B cell (primary cell): ENCODE results near the gene LAMTOR5. TPM values are rescaled to one million over a fixed set of nuclear protein-coding genes. Genes with fewer than 3 reads are reported as not detected.

Source experiments
- ATAC-seq: fragments of 200-7000 bp; cut with Tn5 transposase; one replicate; pipeline ENCODE4 v1.10.0; 2021; ENCODE audit warnings: low read depth, mild to moderate bottlenecking, moderate number of reproducible peaks, moderate library complexity
- CTCF ChIA-PET: fragments of 350-600 bp; sonication (Branson Sonifier 250); formaldehyde crosslinking; loops from one replicate; lab custom pipeline; 2021; ENCODE audit warnings: antibody characterized with exemption, inconsistent platforms; lab: Charles Lee
- POLR2A ChIA-PET: fragments of 350-600 bp; sonication (Branson Sonifier 250); formaldehyde crosslinking; loops from one replicate; lab custom pipeline; 2021; ENCODE audit warnings: antibody characterized with exemption; lab: Charles Lee
- DNase-seq: peaks from one replicate; pipeline ENCODE4 v3.0.0; 2013
- H2AFZ ChIP-seq: 2 replicates; pipeline ENCODE4 v1.6.1; 2012; ENCODE audit warnings: mild to moderate bottlenecking, low read depth, low read length; ENCODE audit not compliant: insufficient read depth, poor library complexity, severe bottlenecking
- H3K27ac ChIP-seq, 2 donors: 1 replicate in 1 of 2; 2 replicates in 1 of 2; pipeline ENCODE4 v1.5.1; 2012 to 2013; ENCODE audit warnings: low read length in 2 of 2, mild to moderate bottlenecking in 2 of 2, moderate library complexity in 1 of 2
- H3K27me3 ChIP-seq, 4 experiments: fragments of 200-600 bp in 1 of 4; sonication (generic) in 1 of 4; replicated peaks in 1 of 4; 1 replicate in 2 of 4; 2 replicates in 2 of 4; pipeline versions ENCODE4 v1.6.1 to v1.7.0; 2013 to 2016; ENCODE audit warnings: low read length in 3 of 4, mild to moderate bottlenecking in 2 of 4, mixed read lengths in 1 of 4, moderate library complexity in 1 of 4; ENCODE audit not compliant: insufficient read depth in 4 of 4, control insufficient read depth in 3 of 4; ENCODE audit errors: control extremely low read depth in 1 of 4
- H3K36me3 ChIP-seq, 2 experiments: replicated peaks in 1 of 2; 1 replicate in 1 of 2; 2 replicates in 1 of 2; pipeline versions ENCODE4 v1.6.1 to v1.7.1; 2013; ENCODE audit warnings: low read length in 1 of 2; ENCODE audit not compliant: insufficient read depth in 2 of 2, control insufficient read depth in 1 of 2; ENCODE audit errors: control extremely low read depth in 1 of 2, extremely low read depth in 1 of 2
- H3K4me1 ChIP-seq, 2 donors: fragments of 200-600 bp in 1 of 2; sonication (generic) in 1 of 2; 1 replicate in 1 of 2; 2 replicates in 1 of 2; pipeline versions ENCODE4 v1.5.1 to v1.6.1; 2013 to 2017; ENCODE audit warnings: low read length in 2 of 2; ENCODE audit not compliant: control insufficient read depth in 2 of 2, insufficient read depth in 2 of 2
- H3K4me2 ChIP-seq: replicated peaks from 2 replicates; pipeline ENCODE3; 2012; ENCODE audit warnings: mild to moderate bottlenecking, low read depth, low read length; ENCODE audit not compliant: poor library complexity, severe bottlenecking
- H3K4me3 ChIP-seq, 5 experiments: fragments of 200-600 bp in 1 of 5; sonication (generic) in 1 of 5; 1 replicate in 3 of 5; 2 replicates in 2 of 5; pipeline versions ENCODE4 v1.5.1 to v1.7.0; 2011 to 2016; ENCODE audit warnings: low read length in 4 of 5, mild to moderate bottlenecking in 4 of 5, low read depth in 2 of 5, control low read depth in 1 of 5, moderate library complexity in 1 of 5; ENCODE audit not compliant: insufficient read depth in 1 of 5; ENCODE audit errors: control extremely low read depth in 1 of 5, extremely low read depth in 1 of 5
- H3K79me2 ChIP-seq: fragments of 200-600 bp; sonication (generic); one replicate; pipeline ENCODE4 v1.6.0; 2016; ENCODE audit warnings: low read length; ENCODE audit not compliant: control insufficient read depth, insufficient read depth
- H3K9ac ChIP-seq: fragments of 200-600 bp; sonication (generic); 2 replicates; pipeline ENCODE4 v1.6.1; 2017; ENCODE audit warnings: mild to moderate bottlenecking, low read length, moderate library complexity
- H3K9me3 ChIP-seq, 3 donors: one replicate each; pipeline versions ENCODE4 v1.6.1 to v1.7.1; 2013; ENCODE audit warnings: low read length in 2 of 3; ENCODE audit not compliant: control insufficient read depth in 2 of 3, insufficient read depth in 1 of 3; ENCODE audit errors: control extremely low read depth in 1 of 3
- H4K20me1 ChIP-seq: 2 replicates; pipeline ENCODE4 v1.6.0; 2012; ENCODE audit warnings: mild to moderate bottlenecking, low read length; ENCODE audit not compliant: insufficient read depth, control insufficient read depth, poor library complexity, severe bottlenecking
- H3K27ac Mint-ChIP-seq: one replicate; pipeline ENCODE4 v1.8.0; 2021; ENCODE audit warnings: mixed read lengths
- H3K27me3 Mint-ChIP-seq: one replicate; pipeline ENCODE4 v1.8.0; 2021; ENCODE audit warnings: mixed read lengths
- H3K4me1 Mint-ChIP-seq: one replicate; pipeline ENCODE4 v1.8.0; 2021; ENCODE audit warnings: mixed read lengths
- H3K4me3 Mint-ChIP-seq: one replicate; pipeline ENCODE4 v1.8.0; 2021; ENCODE audit warnings: mixed read lengths
- H3K9me3 Mint-ChIP-seq: one replicate; pipeline ENCODE4 v1.8.0; 2022; ENCODE audit warnings: mixed read lengths; ENCODE audit not compliant: insufficient read depth
- EZH2 ChIP-seq: IDR thresholded peaks from 2 replicates; pipeline ENCODE4 v1.6.1; 2012; ENCODE audit warnings: borderline replicate concordance, low read depth, mild to moderate bottlenecking, moderate library complexity, low read length; ENCODE audit not compliant: insufficient read depth, poor library complexity, severe bottlenecking
- WGBS: methylation state at CpG from one replicate; pipeline ENCODE4 v1.1.5; 2013; ENCODE audit warnings: missing lambda C conversion rate; ENCODE audit not compliant: insufficient coverage; 5-methylcytosine and 5-hydroxymethylcytosine counted together
- intact Hi-C: fragments of 100-400 bp; cut with micrococcal nuclease; formaldehyde crosslinking; loops from one replicate; pipeline ENCODE4 v1.10.0; 2022
- polyA plus RNA-seq: library from polyadenylated mRNA; depleted of rRNA; stranded (reverse); fragments of >200 nt; gene quantifications from 2 replicates; pipeline ENCODE4 v1.2.3, GENCODE V29; 2012
- total RNA-seq, 2 donors: library from RNA; stranded (reverse); fragments of 120-200 nt in 1 of 2; gene quantifications; 1 replicate in 1 of 2; 2 replicates in 1 of 2; pipeline versions ENCODE4 v1.2.3 to v1.2.4, GENCODE V29; 2013 to 2022
- TF ChIP-seq, protein P1 (sequence below): fragments of 200-600 bp; IDR thresholded peaks from one replicate; pipeline ENCODE4 v1.8.0; 2022; ENCODE audit warnings: antibody characterized with exemption, mild to moderate bottlenecking

Gene LAMTOR5
- total and polyA plus RNA-seq, 2 donors (not counting 1 experiment from before 2014, with no cell fraction given) = 145 to 253 TPM

DNA sequence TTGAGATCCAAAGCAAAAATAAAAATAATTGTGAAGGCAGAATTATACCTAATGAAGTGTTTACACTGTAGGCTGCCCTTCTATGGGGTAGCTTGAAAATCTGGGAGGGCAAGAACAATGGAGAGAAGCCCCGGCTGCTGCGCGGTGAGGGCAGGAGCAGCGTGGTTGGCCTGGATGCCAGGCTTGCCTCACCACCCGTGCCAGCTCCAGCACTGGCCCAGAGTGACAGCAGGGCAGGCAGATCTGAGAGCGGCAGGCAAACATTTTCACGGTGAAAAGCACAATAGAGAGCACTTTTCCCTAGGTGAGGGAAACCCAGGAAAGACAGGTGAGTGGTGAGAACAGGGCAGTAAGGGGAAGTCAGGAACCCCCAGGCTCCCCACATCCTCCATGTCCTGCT lies 44.8 kb upstream of the LAMTOR5 start:
- no peaks in the 10 kb centered on the region for H3K27me3 ChIP-seq
- no peak overlapping the region for H3K9ac ChIP-seq
- H3K36me3 ChIP-seq = no peaks in the 10 kb centered on the region
- Mint-ChIP-seq H3K4me3 (no peak overlapping the region), H3K27ac (no peak overlapping the region), H3K9me3 (no peaks in the 10 kb centered on the region), H3K27me3 (peaks cover 17% of the 10 kb centered on the region), H3K4me1 (no peaks in the 10 kb centered on the region)
- H3K27ac ChIP-seq = no peak overlapping the region
- intact Hi-C loops = no loop called here
- H3K79me2 ChIP-seq = no peaks in the 10 kb centered on the region
- POLR2A ChIA-PET = no interaction called here
- H3K4me3 ChIP-seq = no peak overlapping the region
- CTCF ChIA-PET = interaction anchor here (1.0 to 23.1 kb wide), 4 partner anchors 8 to 248 kb away, joined by 6 to 837 read pairs (median 10); partner anchors contain the start of gene KCNC4
- DNase-seq (no peak), ATAC-seq (no peak)
- H4K20me1 ChIP-seq = no peaks in the 10 kb centered on the region
- H3K9me3 ChIP-seq = no peaks in the 10 kb centered on the region
- TF ChIP-seq, protein P1, sequence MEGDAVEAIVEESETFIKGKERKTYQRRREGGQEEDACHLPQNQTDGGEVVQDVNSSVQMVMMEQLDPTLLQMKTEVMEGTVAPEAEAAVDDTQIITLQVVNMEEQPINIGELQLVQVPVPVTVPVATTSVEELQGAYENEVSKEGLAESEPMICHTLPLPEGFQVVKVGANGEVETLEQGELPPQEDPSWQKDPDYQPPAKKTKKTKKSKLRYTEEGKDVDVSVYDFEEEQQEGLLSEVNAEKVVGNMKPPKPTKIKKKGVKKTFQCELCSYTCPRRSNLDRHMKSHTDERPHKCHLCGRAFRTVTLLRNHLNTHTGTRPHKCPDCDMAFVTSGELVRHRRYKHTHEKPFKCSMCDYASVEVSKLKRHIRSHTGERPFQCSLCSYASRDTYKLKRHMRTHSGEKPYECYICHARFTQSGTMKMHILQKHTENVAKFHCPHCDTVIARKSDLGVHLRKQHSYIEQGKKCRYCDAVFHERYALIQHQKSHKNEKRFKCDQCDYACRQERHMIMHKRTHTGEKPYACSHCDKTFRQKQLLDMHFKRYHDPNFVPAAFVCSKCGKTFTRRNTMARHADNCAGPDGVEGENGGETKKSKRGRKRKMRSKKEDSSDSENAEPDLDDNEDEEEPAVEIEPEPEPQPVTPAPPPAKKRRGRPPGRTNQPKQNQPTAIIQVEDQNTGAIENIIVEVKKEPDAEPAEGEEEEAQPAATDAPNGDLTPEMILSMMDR = no peak
- TF ChIP-seq EZH2 = no peak
- H3K4me2 ChIP-seq = no peak overlapping the region
- no peak overlapping the region for H2AFZ ChIP-seq
- H3K4me1 ChIP-seq = no peaks in the 10 kb centered on the region
- 91% methylated on average over 5 of the region's 7 CpGs for WGBS

DNA sequence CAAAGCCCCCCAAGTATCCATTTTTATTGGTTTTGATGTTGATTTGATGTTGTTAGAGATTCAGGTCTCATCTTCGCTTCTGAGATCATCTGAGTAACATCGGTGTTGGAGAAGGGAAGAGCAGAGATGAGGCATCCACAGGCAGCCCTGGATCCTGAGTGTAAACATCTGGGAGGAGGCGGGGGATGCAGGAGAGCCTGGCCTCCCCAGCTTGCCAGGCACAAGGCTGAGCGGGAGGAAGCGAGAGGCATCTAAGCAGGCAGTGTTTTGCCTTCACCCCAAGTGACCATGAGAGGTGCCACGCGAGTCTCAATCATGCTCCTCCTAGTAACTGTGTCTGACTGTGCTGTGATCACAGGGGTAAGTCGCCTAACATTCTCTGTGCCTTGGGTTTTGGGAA lies 43.4 kb upstream of the LAMTOR5 start, which contains the start of gene PROK1:
Gene PROK1, plus strand, starts transcription at position 221 of the 400 bp plus-strand sequence. Its CDS starts 68 bp downstream, at position 289.
- no peak within 1 kb of the TSS for H3K4me2 ChIP-seq
- H3K4me1 ChIP-seq = no peaks in the 10 kb centered on the region
- no peak within 1 kb of the TSS for H3K9ac ChIP-seq
- no peaks in the 10 kb centered on the region for H3K27me3 ChIP-seq
- no peaks in the 10 kb centered on the region for H3K9me3 ChIP-seq
- no peaks in the 10 kb centered on the region for H3K9me3 Mint-ChIP-seq
- CTCF ChIA-PET = interaction anchor here (1.7 to 23.1 kb wide), 3 partner anchors 10 to 247 kb away, joined by 3 to 837 read pairs (median 15); partner anchors contain the start of gene KCNC4
- TF ChIP-seq EZH2 = no peak
- TF ChIP-seq, protein P1 = no peak
- H3K27me3 Mint-ChIP-seq = peaks cover 17% of the 10 kb centered on the region
- no peaks in the 10 kb centered on the region for H3K79me2 ChIP-seq
- POLR2A ChIA-PET = no interaction called here
- no peak within 1 kb of the TSS for H2AFZ ChIP-seq
- H3K4me1 Mint-ChIP-seq = no peaks in the 10 kb centered on the region
- H3K27ac Mint-ChIP-seq = no peak within 1 kb of the TSS
- intact Hi-C loops = no loop called here
- H3K4me3 Mint-ChIP-seq = no peak within 1 kb of the TSS
- H3K4me3 ChIP-seq = no peak within 1 kb of the TSS
- H3K27ac ChIP-seq = no peak within 1 kb of the TSS
- DNase-seq (no peak), ATAC-seq (no peak)
- 91% methylated on average over 8 of the region's 8 CpGs for WGBS
- no peaks in the 10 kb centered on the region for H4K20me1 ChIP-seq
- H3K36me3 ChIP-seq = no peaks in the 10 kb centered on the region
